ENCODE measurements around the gene SPAG9. TPM values are rescaled to one million over a fixed set of nuclear protein-coding genes. Genes with fewer than 3 reads are reported as not detected.

SPAG9 gene
- total RNA-seq, 1 experiment from 2014 or later: 54.3 TPM

DNA sequence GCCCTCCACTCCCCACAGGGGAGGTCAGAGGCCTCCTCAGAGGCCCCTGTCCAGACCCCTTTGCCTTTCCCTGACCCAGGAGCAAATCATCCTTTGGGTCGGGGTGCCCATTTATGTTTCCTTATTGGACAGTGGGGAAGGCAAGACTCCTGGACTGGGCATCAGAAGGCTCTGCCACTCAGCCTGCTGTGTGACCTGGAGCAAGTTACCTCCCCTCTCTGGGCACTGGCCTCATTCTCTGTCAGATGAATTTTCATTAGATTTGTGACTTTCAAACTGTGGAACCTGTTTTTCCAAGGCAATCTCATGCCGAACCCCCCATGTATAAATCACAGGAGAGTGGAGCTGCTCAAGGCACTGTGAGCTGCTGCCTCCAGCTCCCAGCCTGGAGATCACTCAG lies 207.5 kb downstream of the SPAG9 start:
- WGBS (ENCODE audit: extremely low coverage, insufficient read length, low lambda C conversion rate): no CpG with 5 or more reads among the region's 2 CpGs
- Mint-ChIP-seq H3K27ac (peak overlapping the region in 1 of 3 experiments; percentile 59; a peak in 1 of 7 replicates), H3K9me3 (peaks cover 2% of the 10 kb centered on the region in 2 experiments; a peak in 2 of 5 replicates), H3K4me1 (peaks cover 57 to 73% of the 10 kb centered on the region in 2 experiments), H3K27me3 (ENCODE audit: low read depth) (no peaks in the 10 kb centered on the region), H3K4me3 (no peak overlapping the region), H3K36me3 (ENCODE audit: insufficient read depth in 1 of 3, low read depth in 3 of 3) (no peaks in the 10 kb centered on the region; a peak in 2 of 7 replicates)
- H3K23ac ChIP-seq (ENCODE audit: insufficient read length, low read depth, low read length): no peak overlapping the region
- H3K9ac ChIP-seq (ENCODE audit: extremely low read depth, insufficient read length, low read length): no peak overlapping the region
- no peak overlapping the region for H3K14ac ChIP-seq (ENCODE audit: insufficient read depth, low read length)
- H3K4me1 ChIP-seq (ENCODE audit: insufficient read depth, low read length): peaks cover 20% of the 10 kb centered on the region; the same call in 1 of the 2 replicates
- H3K4me2 ChIP-seq (ENCODE audit: insufficient read depth, insufficient read length, low read length): no peak overlapping the region
- H2BK12ac ChIP-seq (ENCODE audit: insufficient read length, low read depth, low read length): peak overlapping the region; percentile 29
- H2AK5ac ChIP-seq (ENCODE audit: insufficient read length, low read length): no peak overlapping the region
- DNase-seq: no peak
- no peak overlapping the region for H2BK5ac ChIP-seq (ENCODE audit: insufficient read length, low read length)
- H2BK15ac ChIP-seq (ENCODE audit: low read depth, low read length): no peak overlapping the region
- no peaks in the 10 kb centered on the region for H3K23me2 ChIP-seq (ENCODE audit: insufficient read length, low read depth, low read length, poor library complexity, severe bottlenecking)
- no peak overlapping the region for H2BK120ac ChIP-seq (ENCODE audit: low read depth, low read length, poor library complexity, severe bottlenecking)
- no peaks in the 10 kb centered on the region for H3K9me3 ChIP-seq (ENCODE audit: control insufficient read depth, low read depth, low read length)
- H3K79me2 ChIP-seq (ENCODE audit: insufficient read depth, low read length): no peaks in the 10 kb centered on the region
- H4K5ac ChIP-seq (ENCODE audit: insufficient read length, low read depth, low read length): no peak overlapping the region
- no peaks in the 10 kb centered on the region for H3K79me1 ChIP-seq (ENCODE audit: insufficient read depth, low read depth, low read length, poor library complexity, severe bottlenecking)
- TF ChIP-seq, protein P1, sequence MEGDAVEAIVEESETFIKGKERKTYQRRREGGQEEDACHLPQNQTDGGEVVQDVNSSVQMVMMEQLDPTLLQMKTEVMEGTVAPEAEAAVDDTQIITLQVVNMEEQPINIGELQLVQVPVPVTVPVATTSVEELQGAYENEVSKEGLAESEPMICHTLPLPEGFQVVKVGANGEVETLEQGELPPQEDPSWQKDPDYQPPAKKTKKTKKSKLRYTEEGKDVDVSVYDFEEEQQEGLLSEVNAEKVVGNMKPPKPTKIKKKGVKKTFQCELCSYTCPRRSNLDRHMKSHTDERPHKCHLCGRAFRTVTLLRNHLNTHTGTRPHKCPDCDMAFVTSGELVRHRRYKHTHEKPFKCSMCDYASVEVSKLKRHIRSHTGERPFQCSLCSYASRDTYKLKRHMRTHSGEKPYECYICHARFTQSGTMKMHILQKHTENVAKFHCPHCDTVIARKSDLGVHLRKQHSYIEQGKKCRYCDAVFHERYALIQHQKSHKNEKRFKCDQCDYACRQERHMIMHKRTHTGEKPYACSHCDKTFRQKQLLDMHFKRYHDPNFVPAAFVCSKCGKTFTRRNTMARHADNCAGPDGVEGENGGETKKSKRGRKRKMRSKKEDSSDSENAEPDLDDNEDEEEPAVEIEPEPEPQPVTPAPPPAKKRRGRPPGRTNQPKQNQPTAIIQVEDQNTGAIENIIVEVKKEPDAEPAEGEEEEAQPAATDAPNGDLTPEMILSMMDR (conservative IDR thresholded peaks at IDR 0.05): no peak
- H3K27me3 ChIP-seq (ENCODE audit: insufficient read depth, low read length): no peaks in the 10 kb centered on the region
- no peak overlapping the region for H2AFZ ChIP-seq (ENCODE audit: low read length)
- H3T11ph ChIP-seq (ENCODE audit: low read length): no peak overlapping the region
- H4K20me1 ChIP-seq (ENCODE audit: control insufficient read depth, insufficient read depth, insufficient read length): no peaks in the 10 kb centered on the region
- no peak overlapping the region for H3K18ac ChIP-seq (ENCODE audit: insufficient read length, low read depth, low read length)
- no peak overlapping the region for H3K27ac ChIP-seq (ENCODE audit: insufficient read length, low read depth, low read length)
- H3K4ac ChIP-seq (ENCODE audit: low read depth, low read length): no peak overlapping the region
- no peak overlapping the region for H4K91ac ChIP-seq (ENCODE audit: insufficient read length, low read depth, low read length)
- H2BK20ac ChIP-seq (ENCODE audit: low read depth, low read length, poor library complexity, severe bottlenecking): no peak overlapping the region
- H4K8ac ChIP-seq (replicated peaks; ENCODE audit: insufficient read length, low read depth, low read length): no peak overlapping the region
- H3K56ac ChIP-seq (ENCODE audit: insufficient read length, low read depth, low read length): no peak overlapping the region

Other genes starting within 250 kb of the SPAG9 start
- 206 and 220 TPM in 2 replicates for gene NME1, start 32.7 kb upstream of the SPAG9 start, total RNA-seq (2021)
- gene NME2, start 45.5 kb upstream of the SPAG9 start, total RNA-seq (2021): 811 and 819 TPM in 2 replicates
- gene MBTD1, start 139.2 kb upstream of the SPAG9 start, total RNA-seq (2021): 46.0 and 49.6 TPM in 2 replicates
- gene UTP18, start 139.7 kb upstream of the SPAG9 start, total RNA-seq (2021): 78.3 and 79.5 TPM in 2 replicates

Data from H9 (cell line).